ENCODE data around the gene TECPR1.

Gene TECPR1

GRCh38 chr7:98214811-98215321, 37.2 kb downstream of the TECPR1 start:
- peak in 1 of 2 donors; percentile 48 for DNase-seq
- Histone ChIP-seq H3K9me3 (no peaks in the 10 kb centered on the region), H3K36me3 (peaks cover 8 to 37% (median 11%) of the 10 kb centered on the region in 3 donors), H3K27ac (no peak overlapping the region), H3K4me1 (peaks cover 0 to 21% (median 12%) of the 10 kb centered on the region in 4 donors), H3K4me3 (no peak overlapping the region), H3K27me3 (peaks cover 0 to 22% of the 10 kb centered on the region in 2 donors)
- no peak for TF ChIP-seq CTCF (IDR thresholded peaks at IDR 0.05)
- intact Hi-C loops (cut with DNase I; ENCODE audit: low total_unique reads): no loop called here

- H3K27me3 ChIP-seq: peaks cover 0 to 22% of the 10 kb centered on the region in 2 donors
- peaks cover 0 to 21% (median 12%) of the 10 kb centered on the region in 4 donors for H3K4me1 ChIP-seq
- no peak overlapping the region for H3K4me3 ChIP-seq
- no peaks in the 10 kb centered on the region for H3K9me3 ChIP-seq
- no peak for TF ChIP-seq CTCF (IDR thresholded peaks at IDR 0.05)
- H3K36me3 ChIP-seq: peaks cover 8 to 30% (median 11%) of the 10 kb centered on the region in 3 donors
- peak; percentile 15 to 59 for DNase-seq
- H3K27ac ChIP-seq: no peak overlapping the region
- intact Hi-C loops (cut with DNase I; ENCODE audit: low total_unique reads): no loop called here
Measured at GRCh38 chr7:98213888-98214810, 37.9 kb downstream of the TECPR1 start.

- Histone ChIP-seq H3K9me3 (no peaks in the 10 kb centered on the region), H3K36me3 (peaks cover 8 to 30% (median 11%) of the 10 kb centered on the region in 3 donors), H3K27me3 (peaks cover 0 to 22% of the 10 kb centered on the region in 2 donors), H3K4me1 (peaks cover 0 to 21% (median 12%) of the 10 kb centered on the region in 4 donors), H3K27ac (no peak overlapping the region), H3K4me3 (no peak overlapping the region)
- TF ChIP-seq CTCF (IDR thresholded peaks at IDR 0.05): no peak
- DNase-seq: peak; percentile 12 to 38
- intact Hi-C loops (cut with DNase I; ENCODE audit: low total_unique reads): no loop called here
Measured at GRCh38 chr7:98213296-98213887, 38.6 kb downstream of the TECPR1 start.

GRCh38 chr7:98212532-98213041, 39.4 kb downstream of the TECPR1 start:
- H3K27ac ChIP-seq: no peak overlapping the region
- H3K36me3 ChIP-seq: peaks cover 8 to 22% (median 9%) of the 10 kb centered on the region in 3 donors
- intact Hi-C loops (cut with DNase I; ENCODE audit: low total_unique reads): no loop called here
- peaks cover 0 to 22% of the 10 kb centered on the region in 2 donors for H3K27me3 ChIP-seq
- TF ChIP-seq CTCF (IDR thresholded peaks at IDR 0.05): no peak
- H3K4me1 ChIP-seq: peaks cover 0 to 21% (median 12%) of the 10 kb centered on the region in 4 donors
- H3K4me3 ChIP-seq: no peak overlapping the region
- H3K9me3 ChIP-seq: no peaks in the 10 kb centered on the region
- peak; percentile 18 to 61 for DNase-seq

GRCh38 chr7:98211676-98212531, 40.1 kb downstream of the TECPR1 start:
- peaks cover 0 to 22% of the 10 kb centered on the region in 2 donors for H3K27me3 ChIP-seq
- no peak overlapping the region for H3K27ac ChIP-seq
- H3K36me3 ChIP-seq: peaks cover 4 to 20% (median 7%) of the 10 kb centered on the region in 3 donors
- peak; percentile 17 to 64 for DNase-seq
- intact Hi-C loops (cut with DNase I; ENCODE audit: low total_unique reads): no loop called here
- peak overlapping the region in 1 of 2 donors; percentile 41 for H3K4me3 ChIP-seq
- no peak for TF ChIP-seq CTCF (IDR thresholded peaks at IDR 0.05)
- no peaks in the 10 kb centered on the region for H3K9me3 ChIP-seq
- peaks cover 0 to 21% (median 12%) of the 10 kb centered on the region in 4 donors for H3K4me1 ChIP-seq

Data from tibial artery (tissue), 4 donors.